HepG2 (cell line): ENCODE results near the gene CDH23. TPM values are rescaled to one million over a fixed set of nuclear protein-coding genes. Genes with fewer than 3 reads are reported as not detected.

Experiments used
- ATAC-seq: fragments of 200-7000 bp; cut with Tn5 transposase; 3 replicates; pipeline ENCODE4 v1.9.1; 2020; ENCODE audit warnings: mild to moderate bottlenecking, moderate library complexity
- BruUV-seq: library from RNA; stranded (reverse); fragments of 400-500 nt; replicated peaks from 2 replicates; lab custom pipeline; 2021; lab: Mats Ljungman, UMichigan
- CTCF ChIA-PET: fragments of 300-600 bp; formaldehyde crosslinking; extraction: SDS; loops from one replicate; lab custom pipeline; 2021; ENCODE audit warnings: low total read pairs, inconsistent platforms, low intra/inter-chr PET ratio; lab: Yijun Ruan, JAX
- POLR2A ChIA-PET: fragments of 350-600 bp; sonication (Branson Sonifier 250); formaldehyde crosslinking; loops from one replicate; lab custom pipeline; 2020; ENCODE audit warnings: antibody characterized with exemption, inconsistent platforms; lab: Yijun Ruan, JAX
- DNase-seq: peaks from one replicate; pipeline ENCODE4 v3.0.0-alpha.2; 2015; ENCODE audit warnings: low spot score
- FAIRE-seq: peaks from 3 replicates; lab custom pipeline; 2011; peaks lifted over from hg19 to GRCh38; lab: Jason Lieb, UNC
- H2AFZ ChIP-seq: one replicate; pipeline ENCODE4 v1.6.1; 2011; ENCODE audit warnings: low read length, inconsistent platforms
- H3K27ac ChIP-seq: fragments of 300-600 bp; 3 replicates; pipeline ENCODE4 v1.8.0; 2011; ENCODE audit warnings: mixed run types, mild to moderate bottlenecking, mixed read lengths, low read length, inconsistent platforms; ENCODE audit not compliant: insufficient read depth; ENCODE audit errors: extremely low read length
- H3K27me3 ChIP-seq, 2 experiments: fragments of 200-600 bp in 1 of 2; 2 replicates in 1 of 2; 3 replicates in 1 of 2; pipeline versions ENCODE4 v1.6.0 to v1.8.0; 2011; ENCODE audit warnings: low read length in 2 of 2, mild to moderate bottlenecking in 2 of 2, moderate library complexity in 2 of 2, inconsistent platforms in 1 of 2; ENCODE audit not compliant: insufficient read depth in 2 of 2, control insufficient read depth in 1 of 2
- H3K36me3 ChIP-seq, 2 experiments: fragments of 200-600 bp in 1 of 2; replicated peaks in 1 of 2; 2 replicates in 1 of 2; 3 replicates in 1 of 2; pipeline versions ENCODE4 v1.5.1 to v1.8.0; 2011; ENCODE audit warnings: low read length in 2 of 2, inconsistent platforms in 1 of 2; ENCODE audit not compliant: insufficient read depth in 2 of 2, control insufficient read depth in 1 of 2
- H3K4me1 ChIP-seq: 2 replicates; pipeline ENCODE4 v1.5.1; 2012; ENCODE audit warnings: low read length, inconsistent platforms; ENCODE audit not compliant: insufficient read depth
- H3K4me2 ChIP-seq: 2 replicates; pipeline ENCODE4 v1.6.0; 2011; ENCODE audit warnings: low read depth, low read length, inconsistent platforms
- H3K4me3 ChIP-seq, 3 experiments: fragments of 200-600 bp in 1 of 3; sonication (generic), shearing (Covaris generic) in 1 of 3; replicated peaks in 1 of 3; 2 replicates each; pipeline ENCODE4 v1.5.1; 2011 to 2016; ENCODE audit warnings: low read length in 3 of 3, inconsistent platforms in 2 of 3, low read depth in 2 of 3, mild to moderate bottlenecking in 2 of 3, control low read depth in 1 of 3, mixed read lengths in 1 of 3; ENCODE audit not compliant: insufficient read depth in 1 of 3
- H3K79me2 ChIP-seq: one replicate; pipeline ENCODE4 v1.6.1; 2011; ENCODE audit warnings: low read length, inconsistent platforms; ENCODE audit not compliant: insufficient read depth
- H3K9ac ChIP-seq: 2 replicates; pipeline ENCODE4 v1.6.0; 2011; ENCODE audit warnings: mild to moderate bottlenecking, low read depth, low read length, inconsistent platforms; ENCODE audit not compliant: insufficient read depth
- H3K9me3 ChIP-seq: 2 replicates; pipeline ENCODE4 v1.5.1; 2012; ENCODE audit warnings: mild to moderate bottlenecking, low read length
- H4K20me1 ChIP-seq: 2 replicates; pipeline ENCODE4 v1.6.0; 2011; ENCODE audit warnings: inconsistent platforms, mild to moderate bottlenecking, low read length, moderate library complexity; ENCODE audit not compliant: insufficient read depth
- KLF15 ChIP-seq: sonication (generic); formaldehyde crosslinking; IDR thresholded peaks from 2 replicates; pipeline ENCODE4 v1.8.1; 2023; ENCODE audit warnings: borderline replicate concordance, mild to moderate bottlenecking, inconsistent platforms, missing genetic modification reagents, mixed read lengths
- NBN ChIP-seq: fragments of 450-650 bp; conservative IDR thresholded peaks from 2 replicates; pipeline ENCODE4 v1.6.1; 2017
- NFRKB ChIP-seq: fragments of 450-650 bp; IDR thresholded peaks from 2 replicates; pipeline ENCODE4 v1.6.1; 2017
- PCBP1 ChIP-seq: fragments of 200-400 bp; formaldehyde crosslinking; IDR thresholded peaks from 2 replicates; pipeline ENCODE4 v1.6.1; 2017; ENCODE audit warnings: mild to moderate bottlenecking, low read depth, low read length, borderline replicate concordance
- SOX6 ChIP-seq, 2 experiments: fragments of 450-650 bp in 1 of 2; sonication (generic) in 1 of 2; formaldehyde crosslinking in 1 of 2; IDR thresholded peaks; 2 replicates each; pipeline versions ENCODE4 v1.4.0 to v1.6.1; 2017 to 2020; ENCODE audit warnings: antibody characterized with exemption in 1 of 2, mild to moderate bottlenecking in 1 of 2, missing genetic modification reagents in 1 of 2
- TOPORS ChIP-seq: sonication (generic); formaldehyde crosslinking; IDR thresholded peaks from 2 replicates; pipeline ENCODE4 v1.8.0; 2023; ENCODE audit warnings: mild to moderate bottlenecking, missing genetic modification reagents
- ZBTB3 ChIP-seq: sonication (generic); formaldehyde crosslinking; IDR thresholded peaks from 2 replicates; pipeline ENCODE4 v1.4.0; 2020; ENCODE audit warnings: low read depth, mild to moderate bottlenecking, moderate library complexity, missing genetic modification reagents, borderline replicate concordance
- ZNF143 ChIP-seq: sonication (generic); formaldehyde crosslinking; IDR thresholded peaks from 2 replicates; pipeline ENCODE4 v1.4.0; 2020; ENCODE audit warnings: missing genetic modification reagents
- ZNF563 ChIP-seq: sonication (generic); formaldehyde crosslinking; IDR thresholded peaks from 2 replicates; pipeline ENCODE4 v1.8.0; 2022; ENCODE audit warnings: mild to moderate bottlenecking, moderate library complexity, missing genetic modification reagents
- ZNF652 ChIP-seq: IDR thresholded peaks from 2 replicates; pipeline ENCODE4 v1.6.1; 2016; ENCODE audit warnings: low read depth, borderline replicate concordance
- ZNF766 ChIP-seq: sonication (generic); formaldehyde crosslinking; IDR thresholded peaks from 2 replicates; pipeline ENCODE4 v1.5.0; 2020; ENCODE audit warnings: missing genetic modification reagents, borderline replicate concordance
- WGBS: methylation state at CpG from one replicate; pipeline ENCODE4 v1.1.6; 2017; ENCODE audit warnings: low lambda C conversion rate; 5-methylcytosine and 5-hydroxymethylcytosine counted together
- in situ Hi-C: cut with HindIII; loops from 2 replicates; pipeline ENCODE4 v1.10.0; 2017; ENCODE audit warnings: low pct_unique_long_range_greater_than_20kb; ENCODE audit not compliant: extremely low pct_ligation_motif_present
- intact Hi-C: fragments of 100-400 bp; cut with micrococcal nuclease; formaldehyde crosslinking; loops from one replicate; pipeline ENCODE4 v1.10.0; 2022; ENCODE audit not compliant: unreplicated experiment
- polyA plus RNA-seq, 8 experiments: library from polyadenylated mRNA; depleted of rRNA in 3 of 8; stranded (reverse) in 7 of 8; unstranded in 1 of 8; fragments of >200 nt; fragmentation: Illumina TruSeq in 4 of 8; extraction: Trizol in 4 of 8; gene quantifications; 2 replicates each; pipeline versions ENCODE4 v1.2.1 to v1.2.3, GENCODE V29; 2011 to 2016; ENCODE audit warnings: low read depth in 4 of 8, missing spikeins in 1 of 8, mixed read lengths in 1 of 8; ENCODE audit not compliant: insufficient read depth in 1 of 8
- total RNA-seq, 5 experiments: library from RNA; depleted of rRNA; stranded (reverse); fragments of >200 nt; fragmentation: Illumina TruSeq; extraction: Trizol; gene quantifications; 2 replicates each; pipeline ENCODE4 v1.2.3, GENCODE V29; 2016; ENCODE audit warnings: low read depth in 1 of 5
- TF ChIP-seq, protein P1 (sequence below): sonication (generic); formaldehyde crosslinking; IDR thresholded peaks from 2 replicates; pipeline ENCODE4 v1.4.0; 2020; ENCODE audit warnings: missing genetic modification reagents
- TF ChIP-seq, protein P2 (sequence below): sonication (generic); formaldehyde crosslinking; IDR thresholded peaks from 2 replicates; pipeline ENCODE4 v1.5.1; 2020; ENCODE audit warnings: mild to moderate bottlenecking, missing genetic modification reagents, borderline replicate concordance

Gene CDH23
- total and polyA plus RNA-seq, 2 of the 13 experiments (the other 11 are each of a cell fraction or from before 2014, with no cell fraction given): 0.13 TPM; not detected in 1

DNA sequence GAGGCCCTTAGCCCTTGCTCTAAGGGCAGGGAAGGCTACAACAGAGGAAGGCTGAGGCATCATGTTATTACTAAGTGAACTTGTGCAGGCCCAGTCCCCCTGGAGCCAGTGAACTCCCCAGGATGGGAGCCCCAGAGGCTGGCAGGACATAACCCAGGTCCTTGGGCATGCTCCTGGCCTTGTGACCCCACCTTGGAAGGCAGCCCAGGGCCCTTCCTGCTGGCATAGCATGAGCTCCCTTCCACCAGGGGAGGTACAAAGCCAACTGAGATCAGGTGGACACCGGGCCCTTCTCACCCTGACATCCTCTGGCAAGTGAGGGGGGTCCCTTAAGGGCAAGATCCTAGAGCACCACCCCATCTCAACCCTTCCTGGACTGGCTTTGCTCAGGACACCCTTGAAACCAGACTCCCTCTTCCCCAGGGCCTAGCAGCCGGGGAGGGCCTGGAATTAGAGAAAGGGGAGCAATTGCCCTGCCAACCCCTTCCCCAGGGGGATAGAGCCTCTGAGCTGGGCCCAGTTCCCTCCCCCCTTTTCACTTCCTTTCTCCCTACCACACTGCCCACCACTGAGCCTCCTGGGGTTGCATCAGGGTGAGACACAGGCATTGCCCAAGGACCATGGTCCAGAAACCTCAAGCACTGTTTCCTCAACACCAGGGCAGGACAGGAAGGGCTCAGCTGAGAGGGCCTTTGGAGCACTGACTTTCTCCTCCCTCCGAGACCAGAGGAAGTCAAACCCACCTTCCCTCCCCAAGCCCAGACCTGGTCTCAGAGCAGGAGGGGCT is 378.4 kb downstream of the CDH23 start:
- no peak overlapping the region for H3K4me2 ChIP-seq
- BruUV-seq: no TSS peak
- DNase-seq (no peak), FAIRE-seq (no peak), ATAC-seq (no peak)
- intact Hi-C loops (loop anchor here (5.0 kb wide), 1 partner anchor 37 kb away; no protein-coding TSS in a partner anchor), in situ Hi-C loops (no loop called here)
- peaks cover 3 to 55% of the 10 kb centered on the region in 2 experiments; a peak in 4 of 5 replicates for H3K27me3 ChIP-seq
- H3K4me3 ChIP-seq: no peak overlapping the region
- 31% methylated on average over 2 of the region's 3 CpGs for WGBS
- no peak overlapping the region for H3K9ac ChIP-seq
- no peaks in the 10 kb centered on the region for H3K9me3 ChIP-seq
- ChIA-PET CTCF (no interaction called here), POLR2A (no interaction called here)
- no peaks in the 10 kb centered on the region for H3K79me2 ChIP-seq
- H3K27ac ChIP-seq: no peak overlapping the region
- H3K4me1 ChIP-seq: peaks cover 6% of the 10 kb centered on the region; the same call in 1 of the 2 replicates
- H3K36me3 ChIP-seq: no peaks in the 10 kb centered on the region
- no peak overlapping the region for H2AFZ ChIP-seq
- H4K20me1 ChIP-seq: no peaks in the 10 kb centered on the region
- TF ChIP-seq ZNF563 (CRISPR knock-in tag) (no peak), KLF15 (CRISPR knock-in tag) (no peak), NFRKB (no peak), TOPORS (CRISPR knock-in tag) (no peak), ZNF652 (CRISPR knock-in tag) (no peak), ZBTB3 (no peak), PCBP1 (no peak), NBN (no peak), ZNF143 (no peak), ZNF766 (no peak), SOX6 (IDR thresholded peaks at IDR 0.05) (no peak), SOX6 (CRISPR knock-in tag; IDR thresholded peaks at IDR 0.05) (no peak)
- TF ChIP-seq, protein P1, sequence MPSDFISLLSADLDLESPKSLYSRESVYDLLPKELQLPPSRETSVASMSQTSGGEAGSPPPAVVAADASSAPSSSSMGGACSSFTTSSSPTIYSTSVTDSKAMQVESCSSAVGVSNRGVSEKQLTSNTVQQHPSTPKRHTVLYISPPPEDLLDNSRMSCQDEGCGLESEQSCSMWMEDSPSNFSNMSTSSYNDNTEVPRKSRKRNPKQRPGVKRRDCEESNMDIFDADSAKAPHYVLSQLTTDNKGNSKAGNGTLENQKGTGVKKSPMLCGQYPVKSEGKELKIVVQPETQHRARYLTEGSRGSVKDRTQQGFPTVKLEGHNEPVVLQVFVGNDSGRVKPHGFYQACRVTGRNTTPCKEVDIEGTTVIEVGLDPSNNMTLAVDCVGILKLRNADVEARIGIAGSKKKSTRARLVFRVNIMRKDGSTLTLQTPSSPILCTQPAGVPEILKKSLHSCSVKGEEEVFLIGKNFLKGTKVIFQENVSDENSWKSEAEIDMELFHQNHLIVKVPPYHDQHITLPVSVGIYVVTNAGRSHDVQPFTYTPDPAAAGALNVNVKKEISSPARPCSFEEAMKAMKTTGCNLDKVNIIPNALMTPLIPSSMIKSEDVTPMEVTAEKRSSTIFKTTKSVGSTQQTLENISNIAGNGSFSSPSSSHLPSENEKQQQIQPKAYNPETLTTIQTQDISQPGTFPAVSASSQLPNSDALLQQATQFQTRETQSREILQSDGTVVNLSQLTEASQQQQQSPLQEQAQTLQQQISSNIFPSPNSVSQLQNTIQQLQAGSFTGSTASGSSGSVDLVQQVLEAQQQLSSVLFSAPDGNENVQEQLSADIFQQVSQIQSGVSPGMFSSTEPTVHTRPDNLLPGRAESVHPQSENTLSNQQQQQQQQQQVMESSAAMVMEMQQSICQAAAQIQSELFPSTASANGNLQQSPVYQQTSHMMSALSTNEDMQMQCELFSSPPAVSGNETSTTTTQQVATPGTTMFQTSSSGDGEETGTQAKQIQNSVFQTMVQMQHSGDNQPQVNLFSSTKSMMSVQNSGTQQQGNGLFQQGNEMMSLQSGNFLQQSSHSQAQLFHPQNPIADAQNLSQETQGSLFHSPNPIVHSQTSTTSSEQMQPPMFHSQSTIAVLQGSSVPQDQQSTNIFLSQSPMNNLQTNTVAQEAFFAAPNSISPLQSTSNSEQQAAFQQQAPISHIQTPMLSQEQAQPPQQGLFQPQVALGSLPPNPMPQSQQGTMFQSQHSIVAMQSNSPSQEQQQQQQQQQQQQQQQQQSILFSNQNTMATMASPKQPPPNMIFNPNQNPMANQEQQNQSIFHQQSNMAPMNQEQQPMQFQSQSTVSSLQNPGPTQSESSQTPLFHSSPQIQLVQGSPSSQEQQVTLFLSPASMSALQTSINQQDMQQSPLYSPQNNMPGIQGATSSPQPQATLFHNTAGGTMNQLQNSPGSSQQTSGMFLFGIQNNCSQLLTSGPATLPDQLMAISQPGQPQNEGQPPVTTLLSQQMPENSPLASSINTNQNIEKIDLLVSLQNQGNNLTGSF: no peak
- TF ChIP-seq, protein P2, sequence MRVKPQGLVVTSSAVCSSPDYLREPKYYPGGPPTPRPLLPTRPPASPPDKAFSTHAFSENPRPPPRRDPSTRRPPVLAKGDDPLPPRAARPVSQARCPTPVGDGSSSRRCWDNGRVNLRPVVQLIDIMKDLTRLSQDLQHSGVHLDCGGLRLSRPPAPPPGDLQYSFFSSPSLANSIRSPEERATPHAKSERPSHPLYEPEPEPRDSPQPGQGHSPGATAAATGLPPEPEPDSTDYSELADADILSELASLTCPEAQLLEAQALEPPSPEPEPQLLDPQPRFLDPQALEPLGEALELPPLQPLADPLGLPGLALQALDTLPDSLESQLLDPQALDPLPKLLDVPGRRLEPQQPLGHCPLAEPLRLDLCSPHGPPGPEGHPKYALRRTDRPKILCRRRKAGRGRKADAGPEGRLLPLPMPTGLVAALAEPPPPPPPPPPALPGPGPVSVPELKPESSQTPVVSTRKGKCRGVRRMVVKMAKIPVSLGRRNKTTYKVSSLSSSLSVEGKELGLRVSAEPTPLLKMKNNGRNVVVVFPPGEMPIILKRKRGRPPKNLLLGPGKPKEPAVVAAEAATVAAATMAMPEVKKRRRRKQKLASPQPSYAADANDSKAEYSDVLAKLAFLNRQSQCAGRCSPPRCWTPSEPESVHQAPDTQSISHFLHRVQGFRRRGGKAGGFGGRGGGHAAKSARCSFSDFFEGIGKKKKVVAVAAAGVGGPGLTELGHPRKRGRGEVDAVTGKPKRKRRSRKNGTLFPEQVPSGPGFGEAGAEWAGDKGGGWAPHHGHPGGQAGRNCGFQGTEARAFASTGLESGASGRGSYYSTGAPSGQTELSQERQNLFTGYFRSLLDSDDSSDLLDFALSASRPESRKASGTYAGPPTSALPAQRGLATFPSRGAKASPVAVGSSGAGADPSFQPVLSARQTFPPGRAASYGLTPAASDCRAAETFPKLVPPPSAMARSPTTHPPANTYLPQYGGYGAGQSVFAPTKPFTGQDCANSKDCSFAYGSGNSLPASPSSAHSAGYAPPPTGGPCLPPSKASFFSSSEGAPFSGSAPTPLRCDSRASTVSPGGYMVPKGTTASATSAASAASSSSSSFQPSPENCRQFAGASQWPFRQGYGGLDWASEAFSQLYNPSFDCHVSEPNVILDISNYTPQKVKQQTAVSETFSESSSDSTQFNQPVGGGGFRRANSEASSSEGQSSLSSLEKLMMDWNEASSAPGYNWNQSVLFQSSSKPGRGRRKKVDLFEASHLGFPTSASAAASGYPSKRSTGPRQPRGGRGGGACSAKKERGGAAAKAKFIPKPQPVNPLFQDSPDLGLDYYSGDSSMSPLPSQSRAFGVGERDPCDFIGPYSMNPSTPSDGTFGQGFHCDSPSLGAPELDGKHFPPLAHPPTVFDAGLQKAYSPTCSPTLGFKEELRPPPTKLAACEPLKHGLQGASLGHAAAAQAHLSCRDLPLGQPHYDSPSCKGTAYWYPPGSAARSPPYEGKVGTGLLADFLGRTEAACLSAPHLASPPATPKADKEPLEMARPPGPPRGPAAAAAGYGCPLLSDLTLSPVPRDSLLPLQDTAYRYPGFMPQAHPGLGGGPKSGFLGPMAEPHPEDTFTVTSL: no peak
